Peyer's patch (tissue), 4 donors: Measurements from ENCODE around the gene CWC25.

Source experiments
- CTCF ChIP-seq, 6 experiments: fragments of 450-650 bp in 4 of 6; fragments of 200-600 bp in 2 of 6; sonication (generic) in 1 of 6; IDR thresholded peaks; one replicate each; pipeline ENCODE4 v1.5.1; 2017 to 2019; ENCODE audit warnings: antibody characterized with exemption in 6 of 6, mild to moderate bottlenecking in 3 of 6, moderate library complexity in 1 of 6
- POLR2A ChIP-seq, 2 donors: fragments of 450-650 bp; IDR thresholded peaks; one replicate each; pipeline ENCODE4 v1.5.1; 2017; ENCODE audit warnings: antibody characterized with exemption in 2 of 2, mild to moderate bottlenecking in 2 of 2, moderate library complexity in 2 of 2

- TF ChIP-seq CTCF (IDR thresholded peaks at IDR 0.05), result no peak
- TF ChIP-seq POLR2A (IDR thresholded peaks at IDR 0.05), result no peak
Observed at GRCh38 chr17:38848939-38849605, 24.0 kb upstream of the CWC25 start.
